B cell (primary cell): ENCODE results near the gene ACSBG1.

Source experiments
- CTCF ChIP-seq: fragments of 200-600 bp; IDR thresholded peaks from one replicate; pipeline ENCODE4 v1.8.0; 2022; ENCODE audit warnings: antibody characterized with exemption, mild to moderate bottlenecking
- EZH2 ChIP-seq: IDR thresholded peaks from 2 replicates; pipeline ENCODE4 v1.6.1; 2012; ENCODE audit warnings: borderline replicate concordance, low read depth, mild to moderate bottlenecking, moderate library complexity, low read length; ENCODE audit not compliant: insufficient read depth, poor library complexity, severe bottlenecking

GRCh38 chr15:78157203-78157602 is 77.2 kb downstream of the ACSBG1 start:
- TF ChIP-seq CTCF (no peak), EZH2 (no peak)
